ENCODE results near the gene COLGALT1.

COLGALT1 gene

GRCh38 chr19:17519967-17520366, 35.5 kb upstream of the COLGALT1 start:
- Histone ChIP-seq H3K4me3 (ENCODE audit: low read depth in 1 of 5, low read length in 5 of 5) (no peak overlapping the region), H3K36me3 (ENCODE audit: control insufficient read depth in 5 of 5, insufficient read depth in 5 of 5, low read length in 5 of 5) (peaks cover 0 to 35% (median 24%) of the 10 kb centered on the region in 5 donors), H3K9me3 (ENCODE audit: control insufficient read depth in 5 of 5, low read length in 5 of 5) (peaks cover 5 to 15% (median 6%) of the 10 kb centered on the region in 5 donors), H3K27me3 (ENCODE audit: control insufficient read depth in 5 of 5, insufficient read depth in 4 of 5, low read length in 5 of 5) (no peaks in the 10 kb centered on the region), H3K4me1 (ENCODE audit: control insufficient read depth in 5 of 5, insufficient read depth in 5 of 5, low read length in 5 of 5) (peaks cover 5 to 20% (median 13%) of the 10 kb centered on the region in 5 donors), H3K9ac (ENCODE audit: low read length in 5 of 5) (no peak overlapping the region), H3K27ac (ENCODE audit: low read depth, low read length) (no peak overlapping the region)

GRCh38 chr19:17520865-17521264, 34.6 kb upstream of the COLGALT1 start:
- peaks cover 0 to 4% (median 0%) of the 10 kb centered on the region in 5 donors for H3K27me3 ChIP-seq (ENCODE audit: control insufficient read depth in 5 of 5, insufficient read depth in 4 of 5, low read length in 5 of 5)
- peaks cover 0 to 28% (median 22%) of the 10 kb centered on the region in 5 donors for H3K36me3 ChIP-seq (ENCODE audit: control insufficient read depth in 5 of 5, insufficient read depth in 5 of 5, low read length in 5 of 5)
- peaks cover 5 to 15% (median 6%) of the 10 kb centered on the region in 5 donors for H3K9me3 ChIP-seq (ENCODE audit: control insufficient read depth in 5 of 5, low read length in 5 of 5)
- H3K27ac ChIP-seq (ENCODE audit: low read depth, low read length): no peak overlapping the region
- no peak overlapping the region for H3K4me3 ChIP-seq (ENCODE audit: low read depth in 1 of 5, low read length in 5 of 5)
- H3K9ac ChIP-seq (ENCODE audit: low read length in 5 of 5): no peak overlapping the region
- peaks cover 5 to 20% (median 13%) of the 10 kb centered on the region in 5 donors for H3K4me1 ChIP-seq (ENCODE audit: control insufficient read depth in 5 of 5, insufficient read depth in 5 of 5, low read length in 5 of 5)

GRCh38 chr19:17522988-17523872, 32.2 kb upstream of the COLGALT1 start:
- peak overlapping the region in 3 of 5 donors; percentile 22 to 39 (median 26) for H3K4me3 ChIP-seq (ENCODE audit: low read depth in 1 of 5, low read length in 5 of 5)
- peaks cover 0 to 6% (median 0%) of the 10 kb centered on the region in 5 donors for H3K9me3 ChIP-seq (ENCODE audit: control insufficient read depth in 5 of 5, low read length in 5 of 5)
- peaks cover 0 to 12% (median 8%) of the 10 kb centered on the region in 5 donors for H3K36me3 ChIP-seq (ENCODE audit: control insufficient read depth in 5 of 5, insufficient read depth in 5 of 5, low read length in 5 of 5)
- H3K27me3 ChIP-seq (ENCODE audit: control insufficient read depth in 5 of 5, insufficient read depth in 4 of 5, low read length in 5 of 5): peaks cover 0 to 5% (median 0%) of the 10 kb centered on the region in 5 donors
- peak overlapping the region in 2 of 5 donors; percentile 10 to 35 for H3K9ac ChIP-seq (ENCODE audit: low read length in 5 of 5)
- peaks cover 5 to 20% (median 13%) of the 10 kb centered on the region in 5 donors for H3K4me1 ChIP-seq (ENCODE audit: control insufficient read depth in 5 of 5, insufficient read depth in 5 of 5, low read length in 5 of 5)
- no peak overlapping the region for H3K27ac ChIP-seq (ENCODE audit: low read depth, low read length)

- peaks cover 0 to 5% (median 0%) of the 10 kb centered on the region in 5 donors for H3K27me3 ChIP-seq (ENCODE audit: control insufficient read depth in 5 of 5, insufficient read depth in 4 of 5, low read length in 5 of 5)
- H3K36me3 ChIP-seq (ENCODE audit: control insufficient read depth in 5 of 5, insufficient read depth in 5 of 5, low read length in 5 of 5): peaks cover 0 to 12% (median 7%) of the 10 kb centered on the region in 5 donors
- H3K4me1 ChIP-seq (ENCODE audit: control insufficient read depth in 5 of 5, insufficient read depth in 5 of 5, low read length in 5 of 5): peaks cover 5 to 20% (median 13%) of the 10 kb centered on the region in 5 donors
- no peak overlapping the region for H3K4me3 ChIP-seq (ENCODE audit: low read depth in 1 of 5, low read length in 5 of 5)
- peaks cover 0 to 14% (median 11%) of the 10 kb centered on the region in 5 donors for H3K9me3 ChIP-seq (ENCODE audit: control insufficient read depth in 5 of 5, low read length in 5 of 5)
- H3K9ac ChIP-seq (ENCODE audit: low read length in 5 of 5): no peak overlapping the region
- H3K27ac ChIP-seq (ENCODE audit: low read depth, low read length): no peak overlapping the region
Observed at GRCh38 chr19:17524651-17525050, 30.8 kb upstream of the COLGALT1 start.

GRCh38 chr19:17525141-17525540, 30.3 kb upstream of the COLGALT1 start:
- peaks cover 0 to 5% (median 0%) of the 10 kb centered on the region in 5 donors for H3K27me3 ChIP-seq (ENCODE audit: control insufficient read depth in 5 of 5, insufficient read depth in 4 of 5, low read length in 5 of 5)
- H3K36me3 ChIP-seq (ENCODE audit: control insufficient read depth in 5 of 5, insufficient read depth in 5 of 5, low read length in 5 of 5): peaks cover 0 to 8% (median 4%) of the 10 kb centered on the region in 5 donors
- no peak overlapping the region for H3K9ac ChIP-seq (ENCODE audit: low read length in 5 of 5)
- H3K9me3 ChIP-seq (ENCODE audit: control insufficient read depth in 5 of 5, low read length in 5 of 5): peaks cover 0 to 14% (median 11%) of the 10 kb centered on the region in 5 donors
- H3K4me1 ChIP-seq (ENCODE audit: control insufficient read depth in 5 of 5, insufficient read depth in 5 of 5, low read length in 5 of 5): peaks cover 5 to 20% (median 13%) of the 10 kb centered on the region in 5 donors
- no peak overlapping the region for H3K27ac ChIP-seq (ENCODE audit: low read depth, low read length)
- H3K4me3 ChIP-seq (ENCODE audit: low read depth in 1 of 5, low read length in 5 of 5): no peak overlapping the region

- no peaks in the 10 kb centered on the region for H3K36me3 ChIP-seq (ENCODE audit: control insufficient read depth in 5 of 5, insufficient read depth in 5 of 5, low read length in 5 of 5)
- H3K9me3 ChIP-seq (ENCODE audit: control insufficient read depth in 5 of 5, low read length in 5 of 5): peaks cover 0 to 14% (median 11%) of the 10 kb centered on the region in 5 donors
- H3K4me1 ChIP-seq (ENCODE audit: control insufficient read depth in 5 of 5, insufficient read depth in 5 of 5, low read length in 5 of 5): peaks cover 5 to 22% (median 13%) of the 10 kb centered on the region in 5 donors
- H3K9ac ChIP-seq (ENCODE audit: low read length in 5 of 5): no peak overlapping the region
- peaks cover 0 to 8% (median 0%) of the 10 kb centered on the region in 5 donors for H3K27me3 ChIP-seq (ENCODE audit: control insufficient read depth in 5 of 5, insufficient read depth in 4 of 5, low read length in 5 of 5)
- H3K4me3 ChIP-seq (ENCODE audit: low read depth in 1 of 5, low read length in 5 of 5): no peak overlapping the region
- H3K27ac ChIP-seq (ENCODE audit: low read depth, low read length): no peak overlapping the region
Observed at GRCh38 chr19:17526922-17527321, 28.5 kb upstream of the COLGALT1 start.

- H3K9me3 ChIP-seq (ENCODE audit: control insufficient read depth in 5 of 5, low read length in 5 of 5): peaks cover 0 to 14% (median 11%) of the 10 kb centered on the region in 5 donors
- peaks cover 0 to 12% (median 0%) of the 10 kb centered on the region in 5 donors for H3K27me3 ChIP-seq (ENCODE audit: control insufficient read depth in 5 of 5, insufficient read depth in 4 of 5, low read length in 5 of 5)
- no peak overlapping the region for H3K9ac ChIP-seq (ENCODE audit: low read length in 5 of 5)
- no peak overlapping the region for H3K27ac ChIP-seq (ENCODE audit: low read depth, low read length)
- H3K4me1 ChIP-seq (ENCODE audit: control insufficient read depth in 5 of 5, insufficient read depth in 5 of 5, low read length in 5 of 5): peaks cover 5 to 20% (median 13%) of the 10 kb centered on the region in 5 donors
- no peaks in the 10 kb centered on the region for H3K36me3 ChIP-seq (ENCODE audit: control insufficient read depth in 5 of 5, insufficient read depth in 5 of 5, low read length in 5 of 5)
- H3K4me3 ChIP-seq (ENCODE audit: low read depth in 1 of 5, low read length in 5 of 5): no peak overlapping the region
Observed at GRCh38 chr19:17527326-17527725, 28.1 kb upstream of the COLGALT1 start.

GRCh38 chr19:17528610-17529009, 26.8 kb upstream of the COLGALT1 start:
- Histone ChIP-seq H3K27ac (ENCODE audit: low read depth, low read length) (no peak overlapping the region), H3K36me3 (ENCODE audit: control insufficient read depth in 5 of 5, insufficient read depth in 5 of 5, low read length in 5 of 5) (no peaks in the 10 kb centered on the region), H3K4me1 (ENCODE audit: control insufficient read depth in 5 of 5, insufficient read depth in 5 of 5, low read length in 5 of 5) (peaks cover 0 to 7% (median 2%) of the 10 kb centered on the region in 5 donors), H3K4me3 (ENCODE audit: low read depth in 1 of 5, low read length in 5 of 5) (no peak overlapping the region), H3K9ac (ENCODE audit: low read length in 5 of 5) (no peak overlapping the region), H3K9me3 (ENCODE audit: control insufficient read depth in 5 of 5, low read length in 5 of 5) (peaks cover 0 to 14% (median 11%) of the 10 kb centered on the region in 5 donors), H3K27me3 (ENCODE audit: control insufficient read depth in 5 of 5, insufficient read depth in 4 of 5, low read length in 5 of 5) (peaks cover 0 to 12% (median 0%) of the 10 kb centered on the region in 5 donors)

- no peaks in the 10 kb centered on the region for H3K36me3 ChIP-seq (ENCODE audit: control insufficient read depth in 5 of 5, insufficient read depth in 5 of 5, low read length in 5 of 5)
- H3K4me1 ChIP-seq (ENCODE audit: control insufficient read depth in 5 of 5, insufficient read depth in 5 of 5, low read length in 5 of 5): peaks cover 0 to 3% (median 0%) of the 10 kb centered on the region in 5 donors
- no peak overlapping the region for H3K27ac ChIP-seq (ENCODE audit: low read depth, low read length)
- peaks cover 0 to 14% (median 11%) of the 10 kb centered on the region in 5 donors for H3K9me3 ChIP-seq (ENCODE audit: control insufficient read depth in 5 of 5, low read length in 5 of 5)
- H3K27me3 ChIP-seq (ENCODE audit: control insufficient read depth in 5 of 5, insufficient read depth in 4 of 5, low read length in 5 of 5): peaks cover 0 to 12% (median 0%) of the 10 kb centered on the region in 5 donors
- no peak overlapping the region for H3K9ac ChIP-seq (ENCODE audit: low read length in 5 of 5)
- H3K4me3 ChIP-seq (ENCODE audit: low read depth in 1 of 5, low read length in 5 of 5): no peak overlapping the region
Observed at GRCh38 chr19:17529239-17530158, 25.9 kb upstream of the COLGALT1 start.
